Pancreas (tissue), 10 donors: ENCODE measurements around the gene SLC38A1. TPM values are rescaled to one million over a fixed set of nuclear protein-coding genes. Genes with fewer than 3 reads are reported as not detected.

Experiments
- ATAC-seq, 4 donors: fragments of 200-7000 bp; cut with Tn5 transposase; one replicate each; pipeline versions ENCODE4 v1.8.0 to v1.9.1; 2020; ENCODE audit warnings: mild to moderate bottlenecking in 4 of 4, moderate library complexity in 4 of 4
- DNase-seq, 6 donors: peaks; one replicate each; pipeline ENCODE4 v3.0.0-alpha.2; 2020
- FAIRE-seq: peaks from 2 replicates; lab custom pipeline; 2012; peaks lifted over from hg19 to GRCh38; lab: Jason Lieb, UNC
- H3K27ac ChIP-seq, 4 donors: fragments of 200-600 bp; sonication (generic); 1 replicate in 3 of 4; 2 replicates in 1 of 4; pipeline versions ENCODE4 v1.5.0 to v1.8.0; 2020
- H3K27me3 ChIP-seq, 4 donors: fragments of 200-600 bp; one replicate each; pipeline ENCODE4 v1.8.0; 2021
- H3K36me3 ChIP-seq, 3 donors: fragments of 200-600 bp; sonication (generic) in 1 of 3; one replicate each; pipeline versions ENCODE4 v1.5.0 to v1.8.0; 2020 to 2021
- H3K4me1 ChIP-seq, 3 donors: fragments of 200-600 bp; one replicate each; pipeline ENCODE4 v1.8.0; 2021
- H3K4me3 ChIP-seq, 4 donors: fragments of 200-600 bp; sonication (generic) in 2 of 4; one replicate each; pipeline versions ENCODE4 v1.5.0 to v1.8.0; 2020 to 2021
- H3K9me3 ChIP-seq, 4 donors: fragments of 200-600 bp; one replicate each; pipeline ENCODE4 v1.8.0; 2021
- WGBS, 2 donors: extraction: QIAGEN DNeasy Blood & Tissue Kit; methylation state at CpG; one replicate each; pipeline ENCODE4 v1.1.7; 2013; 5-methylcytosine and 5-hydroxymethylcytosine counted together
- intact Hi-C, 3 donors: fragments of 100-400 bp; cut with DNase I; formaldehyde crosslinking; loops; one replicate each; pipeline versions ENCODE4 v1.11.1 to v1.14.2; 2022
- polyA plus RNA-seq, 2 donors: library from polyadenylated mRNA; stranded (reverse); fragments of 200-250 nt; gene quantifications; one replicate each; pipeline ENCODE4 v1.2.3, GENCODE V29; 2013
- total RNA-seq, 6 donors: library from RNA; stranded (reverse); fragmentation: NEBNext Ultra II Directional in 4 of 6; extraction: Animal tissue kit (Norgen Biotek cat#: 25700) in 4 of 6; gene quantifications; one replicate each; pipeline versions ENCODE4 v1.2.1 to v1.2.4, GENCODE V29; 2021 to 2023
- TF ChIP-seq, protein P1 (sequence below), 4 donors: fragments of 200-600 bp; sonication (generic) in 3 of 4; IDR thresholded peaks; one replicate each; pipeline versions ENCODE4 v1.5.0 to v1.8.0; 2021; ENCODE audit warnings: antibody characterized with exemption in 4 of 4
- donor health status: healthy with polysubstance abuse.
- donor health status: DM: no; HTN: no; CAD: no; lungs with moderate emphysema.
- donor health status: DM: no; HTN: no; CAD: no.
- donor health status: control.
- donor health status: control.
- donor health status: Bipolar disorder and iron deficiency.
- donor health status: DM: yes; HTN: yes; CAD: no.
- donor health status: DM: no; HTN: no; CAD: no.
- donor health status: DM: no; HTN: no; CAD: no.
- donor health status: DM: yes; HTN: yes; CAD: no.

Gene SLC38A1
- total and polyA plus RNA-seq, 8 donors, result 5.7 to 78.8 (median 24.3) TPM

DNA sequence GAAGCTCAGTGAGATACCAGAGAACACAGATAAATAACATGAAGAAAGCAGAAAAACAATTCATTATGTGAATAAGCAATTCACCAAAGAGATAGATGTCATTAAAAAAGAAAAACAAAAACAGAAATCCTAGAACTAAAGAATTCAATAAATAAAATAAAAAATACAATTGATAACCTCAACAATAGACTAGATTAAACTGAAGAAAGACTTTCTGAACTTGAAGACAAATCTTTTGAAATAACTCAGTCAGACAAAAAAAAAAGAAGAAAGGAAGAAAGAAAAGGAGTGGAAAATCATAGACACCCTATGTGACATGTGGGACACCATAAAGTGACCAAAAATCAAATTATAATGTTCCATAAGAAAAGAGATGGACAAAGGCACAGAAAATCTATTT lies 14.0 kb upstream of the SLC38A1 start:
- intact Hi-C loops, result no loop called here
- no peak overlapping the region for H3K27ac ChIP-seq
- H3K27me3 ChIP-seq, result no peaks in the 10 kb centered on the region
- no peak overlapping the region for H3K4me3 ChIP-seq
- ATAC-seq (no peak), FAIRE-seq (no peak), DNase-seq (no peak)
- no peaks in the 10 kb centered on the region for H3K4me1 ChIP-seq
- no peaks in the 10 kb centered on the region for H3K36me3 ChIP-seq
- TF ChIP-seq, protein P1, sequence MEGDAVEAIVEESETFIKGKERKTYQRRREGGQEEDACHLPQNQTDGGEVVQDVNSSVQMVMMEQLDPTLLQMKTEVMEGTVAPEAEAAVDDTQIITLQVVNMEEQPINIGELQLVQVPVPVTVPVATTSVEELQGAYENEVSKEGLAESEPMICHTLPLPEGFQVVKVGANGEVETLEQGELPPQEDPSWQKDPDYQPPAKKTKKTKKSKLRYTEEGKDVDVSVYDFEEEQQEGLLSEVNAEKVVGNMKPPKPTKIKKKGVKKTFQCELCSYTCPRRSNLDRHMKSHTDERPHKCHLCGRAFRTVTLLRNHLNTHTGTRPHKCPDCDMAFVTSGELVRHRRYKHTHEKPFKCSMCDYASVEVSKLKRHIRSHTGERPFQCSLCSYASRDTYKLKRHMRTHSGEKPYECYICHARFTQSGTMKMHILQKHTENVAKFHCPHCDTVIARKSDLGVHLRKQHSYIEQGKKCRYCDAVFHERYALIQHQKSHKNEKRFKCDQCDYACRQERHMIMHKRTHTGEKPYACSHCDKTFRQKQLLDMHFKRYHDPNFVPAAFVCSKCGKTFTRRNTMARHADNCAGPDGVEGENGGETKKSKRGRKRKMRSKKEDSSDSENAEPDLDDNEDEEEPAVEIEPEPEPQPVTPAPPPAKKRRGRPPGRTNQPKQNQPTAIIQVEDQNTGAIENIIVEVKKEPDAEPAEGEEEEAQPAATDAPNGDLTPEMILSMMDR (IDR thresholded peaks at IDR 0.05), result no peak
- H3K9me3 ChIP-seq, result no peaks in the 10 kb centered on the region

DNA sequence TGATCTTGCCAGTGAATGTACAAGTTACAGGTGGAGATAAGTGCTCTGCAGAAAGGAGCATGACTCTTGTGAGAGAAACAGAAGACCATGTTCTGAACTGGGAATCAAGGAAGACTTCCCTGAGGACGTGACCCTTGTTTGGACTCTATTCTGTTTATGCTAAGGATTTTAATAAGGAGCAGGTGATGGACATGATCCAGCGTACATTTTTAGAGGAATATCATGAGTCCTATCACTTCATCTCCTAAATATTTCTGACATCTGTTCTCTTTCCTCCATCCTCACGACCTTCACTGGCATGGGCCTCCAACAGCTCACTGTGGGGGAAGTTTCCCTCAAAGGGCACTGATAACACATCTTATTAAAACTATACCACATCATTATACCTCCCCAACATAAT lies 7.9 kb upstream of the SLC38A1 start:
- ATAC-seq (no peak), FAIRE-seq (no peak), DNase-seq (no peak)
- TF ChIP-seq, protein P1 (IDR thresholded peaks at IDR 0.05), result no peak
- H3K27me3 ChIP-seq, result no peaks in the 10 kb centered on the region
- no peaks in the 10 kb centered on the region for H3K4me1 ChIP-seq
- no peaks in the 10 kb centered on the region for H3K9me3 ChIP-seq
- no peak overlapping the region for H3K27ac ChIP-seq
- no peaks in the 10 kb centered on the region for H3K36me3 ChIP-seq
- WGBS, 2 donors, result 77 to 80% methylated on average over 3 of the region's 3 CpGs
- intact Hi-C loops, result no loop called here
- no peak overlapping the region for H3K4me3 ChIP-seq

DNA sequence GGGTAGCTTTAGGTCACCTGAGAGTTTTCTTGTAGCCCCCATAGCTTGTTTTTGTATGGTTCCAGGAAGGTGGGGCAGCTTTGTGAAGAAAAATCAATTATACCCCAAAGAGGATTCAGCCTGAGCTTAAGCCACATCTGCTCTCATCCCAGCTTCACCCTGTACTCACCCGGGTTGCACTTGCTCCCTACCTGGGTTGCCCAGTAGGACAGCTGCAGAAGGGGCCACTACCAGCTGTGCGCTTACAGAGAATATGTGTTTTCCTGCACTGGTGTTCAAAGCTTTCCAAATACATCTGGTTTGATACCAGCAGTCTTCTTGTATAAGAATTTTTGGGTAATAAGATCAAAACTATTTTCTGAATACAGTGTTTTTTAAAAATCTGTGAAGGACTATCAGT lies 3.0 kb upstream of the SLC38A1 start:
- intact Hi-C loops, result no loop called here
- H3K4me1 ChIP-seq, result no peaks in the 10 kb centered on the region
- 76% methylated on average over 2 of the region's 2 CpGs for WGBS, 2 donors
- H3K27me3 ChIP-seq, result no peaks in the 10 kb centered on the region
- no peaks in the 10 kb centered on the region for H3K36me3 ChIP-seq
- H3K4me3 ChIP-seq, result no peak overlapping the region
- no peak overlapping the region for H3K27ac ChIP-seq
- TF ChIP-seq, protein P1 (IDR thresholded peaks at IDR 0.05), result no peak
- FAIRE-seq (no peak), DNase-seq (no peak), ATAC-seq (no peak)
- H3K9me3 ChIP-seq, result no peaks in the 10 kb centered on the region

DNA sequence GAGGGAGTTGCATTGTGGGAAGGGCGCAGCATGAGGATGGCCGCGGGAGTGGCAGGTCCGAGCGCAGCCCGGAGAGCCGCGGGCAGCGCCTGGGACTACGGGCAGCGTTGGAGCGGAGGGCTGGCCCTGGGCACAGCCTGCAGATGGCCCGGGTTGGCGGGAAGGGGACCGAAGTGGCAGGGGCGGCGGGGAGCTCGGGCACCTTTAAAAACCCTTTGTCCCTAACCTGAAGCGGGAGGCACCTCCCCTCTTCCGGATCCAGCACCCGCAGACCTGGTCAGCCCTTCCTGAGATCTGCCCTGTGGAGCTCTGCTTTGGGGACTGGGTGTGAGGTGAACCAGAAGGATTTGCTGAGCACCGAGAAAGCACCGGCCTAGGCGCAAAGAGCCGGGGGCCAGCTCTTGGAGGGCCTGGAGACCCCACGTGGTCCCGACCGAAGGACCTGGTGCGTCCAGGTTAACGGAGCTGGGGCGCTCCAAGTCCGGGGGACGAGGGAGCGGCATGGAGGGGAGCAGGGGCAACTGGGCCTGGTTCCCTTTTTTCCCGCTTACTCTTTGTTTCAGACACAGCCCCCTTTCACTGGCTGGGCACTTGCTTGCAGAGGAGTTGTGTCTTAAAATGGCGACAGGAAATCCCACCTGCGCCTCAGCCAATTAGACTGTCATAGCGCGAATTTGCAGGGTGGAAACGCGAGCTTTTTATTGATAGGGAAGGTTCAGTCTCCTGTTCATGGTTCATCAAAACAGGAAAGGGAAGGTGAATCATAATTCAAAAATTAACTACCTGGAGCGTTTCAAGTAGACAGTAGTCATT lies 792 bp upstream of the SLC38A1 start:
- no peaks in the 10 kb centered on the region for H3K9me3 ChIP-seq
- DNase-seq (no peak), FAIRE-seq (no peak), ATAC-seq (peak; percentile 43 to 63 (median 57))
- H3K27me3 ChIP-seq, result no peaks in the 10 kb centered on the region
- peak overlapping the region; percentile 80 to 86 (median 85) for H3K27ac ChIP-seq
- intact Hi-C loops, result no loop called here
- peaks cover 0 to 8% (median 0%) of the 10 kb centered on the region in 3 donors for H3K4me1 ChIP-seq
- H3K4me3 ChIP-seq, result peak overlapping the region; percentile 52 to 85 (median 65)
- no peaks in the 10 kb centered on the region for H3K36me3 ChIP-seq
- WGBS, 2 donors, result 26 to 35% methylated on average over 24 to 42 of the region's 42 CpGs
- TF ChIP-seq, protein P1 (IDR thresholded peaks at IDR 0.05), result no peak
